GM19099 (cell line): ENCODE measurements around the gene HERC6.

Experiments used
- POLR2A ChIP-seq: IDR thresholded peaks from 3 replicates; pipeline ENCODE4 v1.6.1; 2011; ENCODE audit warnings: low read depth; ENCODE audit not compliant: insufficient read length; ENCODE audit errors: extremely low read depth

Gene HERC6

DNA sequence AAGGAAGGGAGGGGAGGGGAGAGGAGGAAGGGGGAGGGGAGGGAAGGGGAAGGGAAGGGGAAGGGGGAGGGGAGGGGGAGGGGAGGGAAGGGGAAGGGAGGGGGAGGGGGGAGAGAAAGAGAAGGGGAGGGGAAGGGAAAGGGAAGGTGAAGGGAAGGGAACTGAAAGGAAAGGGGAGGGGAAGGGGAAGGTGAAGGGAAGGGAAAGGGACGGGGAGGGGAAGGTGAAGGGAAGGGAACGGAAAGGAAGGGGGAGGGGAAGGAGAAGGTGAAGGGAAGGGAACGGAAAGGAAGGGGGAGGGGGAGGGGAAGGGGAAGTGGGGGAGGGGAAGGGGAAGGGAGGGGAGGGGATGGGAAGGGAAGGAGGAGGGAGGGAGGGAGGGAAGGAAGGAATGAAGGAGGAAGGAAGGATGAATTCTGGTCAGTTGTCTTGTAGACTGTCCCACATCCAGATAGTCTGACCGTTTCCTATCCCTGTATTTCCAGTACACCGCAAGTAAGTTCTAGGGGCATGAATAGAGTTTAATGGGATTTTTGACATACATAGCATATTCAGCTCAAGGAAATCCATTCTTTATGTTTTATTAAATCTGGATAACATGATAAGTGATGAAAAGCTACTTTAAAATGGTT is 98.7 kb downstream of the HERC6 start:
- TF ChIP-seq POLR2A: no peak

- no peak for TF ChIP-seq POLR2A
These were observed 99.6 kb downstream of the HERC6 start for GRCh38 chr4:88478247-88478646.

DNA sequence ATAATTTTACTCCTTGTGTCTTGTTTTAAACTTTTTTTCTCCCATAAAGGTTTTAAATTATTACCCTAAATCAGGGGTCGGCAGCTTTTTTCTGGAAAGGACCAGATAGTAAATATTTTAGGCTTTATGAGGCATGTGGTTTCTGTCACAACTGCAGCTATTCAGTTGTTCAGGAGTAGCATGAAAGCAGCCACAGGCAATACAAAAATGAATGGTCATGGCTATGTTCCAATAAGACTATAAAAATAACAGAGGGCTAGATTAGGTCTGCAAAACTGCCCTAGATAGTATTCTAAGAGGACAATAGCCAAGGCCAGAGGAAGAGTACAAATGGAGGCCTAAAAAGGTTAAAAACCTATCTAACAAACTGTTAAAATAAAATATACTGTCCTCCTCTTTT is 102.9 kb downstream of the HERC6 start:
- TF ChIP-seq POLR2A: no peak

GRCh38 chr4:88489100-88489761 is 110.6 kb downstream of the HERC6 start:
- TF ChIP-seq POLR2A: no peak
